Ascending aorta (tissue), 2 donors: Measurements from ENCODE around the gene PCSK6. TPM values are rescaled to one million over a fixed set of nuclear protein-coding genes. Genes with fewer than 3 reads are reported as not detected.

Experiments
- DNase-seq, 2 donors: peaks; one replicate each; pipeline ENCODE4 v3.0.0-alpha.2; 2019; ENCODE audit warnings: low spot score in 2 of 2
- H3K27ac ChIP-seq, 2 donors: fragments of 200-600 bp; sonication (generic); one replicate each; pipeline ENCODE4 v1.5.1; 2016 to 2017; ENCODE audit warnings: mild to moderate bottlenecking in 1 of 2
- H3K27me3 ChIP-seq: fragments of 200-600 bp; sonication (generic); one replicate; pipeline ENCODE4 v1.5.1; 2017
- H3K36me3 ChIP-seq, 2 donors: fragments of 200-600 bp; sonication (generic); one replicate each; pipeline ENCODE4 v1.5.1; 2016
- H3K4me1 ChIP-seq, 2 donors: fragments of 200-600 bp; sonication (generic); one replicate each; pipeline ENCODE4 v1.5.1; 2016 to 2017; ENCODE audit warnings: mild to moderate bottlenecking in 1 of 2
- H3K4me3 ChIP-seq, 2 donors: fragments of 200-600 bp; sonication (generic); one replicate each; pipeline ENCODE4 v1.5.1; 2016 to 2017; ENCODE audit warnings: mild to moderate bottlenecking in 1 of 2
- H3K9me3 ChIP-seq, 2 donors: fragments of 200-600 bp; sonication (generic); one replicate each; pipeline ENCODE4 v1.5.1; 2016
- CTCF ChIP-seq, 3 experiments: fragments of 200-600 bp in 2 of 3; fragments of 450-650 bp in 1 of 3; sonication (generic) in 2 of 3; IDR thresholded peaks; one replicate each; pipeline ENCODE4 v1.5.1; 2016 to 2019; ENCODE audit warnings: antibody characterized with exemption in 3 of 3, mild to moderate bottlenecking in 1 of 3, moderate library complexity in 1 of 3
- intact Hi-C: fragments of 100-400 bp; cut with DNase I; formaldehyde crosslinking; loops from one replicate; pipeline ENCODE4 v1.15.1; 2023
- total RNA-seq: library from RNA; depleted of rRNA; stranded (reverse); fragments of >200 nt; gene quantifications from one replicate; pipeline ENCODE4 v1.1.0, GENCODE V29; 2016

PCSK6 gene
- total RNA-seq, 1 donor from 2014 or later: 3.9 TPM

GRCh38 chr15:101394654-101395053, 94.9 kb downstream of the PCSK6 start:
- H3K27ac ChIP-seq: no peak overlapping the region
- no peaks in the 10 kb centered on the region for H3K4me1 ChIP-seq
- H3K9me3 ChIP-seq: no peaks in the 10 kb centered on the region
- intact Hi-C loops: no loop called here
- H3K36me3 ChIP-seq: no peaks in the 10 kb centered on the region
- no peaks in the 10 kb centered on the region for H3K27me3 ChIP-seq
- no peak overlapping the region for H3K4me3 ChIP-seq
- peak in 1 of 2 donors; percentile 13 for DNase-seq
- TF ChIP-seq CTCF (IDR thresholded peaks at IDR 0.05): no peak

- H3K9me3 ChIP-seq: no peaks in the 10 kb centered on the region
- no peaks in the 10 kb centered on the region for H3K36me3 ChIP-seq
- no peaks in the 10 kb centered on the region for H3K4me1 ChIP-seq
- intact Hi-C loops: no loop called here
- DNase-seq: peak in 1 of 2 donors; percentile 2
- H3K27ac ChIP-seq: no peak overlapping the region
- no peak for TF ChIP-seq CTCF (IDR thresholded peaks at IDR 0.05)
- no peak overlapping the region for H3K4me3 ChIP-seq
- no peaks in the 10 kb centered on the region for H3K27me3 ChIP-seq
Measured at GRCh38 chr15:101394056-101394630, 95.4 kb downstream of the PCSK6 start.

- H3K4me1 ChIP-seq: no peaks in the 10 kb centered on the region
- H3K27ac ChIP-seq: no peak overlapping the region
- no peaks in the 10 kb centered on the region for H3K9me3 ChIP-seq
- no peak overlapping the region for H3K4me3 ChIP-seq
- TF ChIP-seq CTCF (IDR thresholded peaks at IDR 0.05): no peak
- peak in 1 of 2 donors; percentile 37 for DNase-seq
- H3K36me3 ChIP-seq: no peaks in the 10 kb centered on the region
- no peaks in the 10 kb centered on the region for H3K27me3 ChIP-seq
- intact Hi-C loops: no loop called here
Measured at GRCh38 chr15:101393172-101393571, 96.3 kb downstream of the PCSK6 start.

- TF ChIP-seq CTCF (IDR thresholded peaks at IDR 0.05): no peak
- intact Hi-C loops: no loop called here
- no peak overlapping the region for H3K27ac ChIP-seq
- H3K4me1 ChIP-seq: no peaks in the 10 kb centered on the region
- H3K27me3 ChIP-seq: no peaks in the 10 kb centered on the region
- no peaks in the 10 kb centered on the region for H3K9me3 ChIP-seq
- no peak for DNase-seq
- no peaks in the 10 kb centered on the region for H3K36me3 ChIP-seq
- no peak overlapping the region for H3K4me3 ChIP-seq
Measured at GRCh38 chr15:101391981-101392640, 97.4 kb downstream of the PCSK6 start.

GRCh38 chr15:101391431-101391830, 98.1 kb downstream of the PCSK6 start:
- no peak for DNase-seq
- Histone ChIP-seq H3K4me1 (no peaks in the 10 kb centered on the region), H3K27ac (no peak overlapping the region), H3K9me3 (no peaks in the 10 kb centered on the region), H3K36me3 (no peaks in the 10 kb centered on the region), H3K27me3 (no peaks in the 10 kb centered on the region), H3K4me3 (no peak overlapping the region)
- TF ChIP-seq CTCF (IDR thresholded peaks at IDR 0.05): no peak
- intact Hi-C loops: no loop called here
